ENCODE results near the gene KIF1C.

The KIF1C gene

GRCh38 chr17:4970273-4970672 lies 27.5 kb upstream of the KIF1C start:
- no peak overlapping the region for H3K9ac ChIP-seq (ENCODE audit: low read depth, low read length)
- H3K27me3 ChIP-seq (ENCODE audit: control insufficient read depth, insufficient read depth, low read length) = peaks cover 12% of the 10 kb centered on the region
- H3K36me3 ChIP-seq (ENCODE audit: control insufficient read depth, insufficient read depth, low read length) = peaks cover 18% of the 10 kb centered on the region
- H3K9me3 ChIP-seq (ENCODE audit: control insufficient read depth, insufficient read depth, low read length) = peaks cover 3% of the 10 kb centered on the region; the same call in 1 of the 2 replicates
- no peak overlapping the region for H3K27ac ChIP-seq (ENCODE audit: low read depth, low read length)
- H3K4me3 ChIP-seq (ENCODE audit: low read depth, low read length) = no peak overlapping the region
- H3K4me1 ChIP-seq (ENCODE audit: control insufficient read depth, insufficient read depth, low read length) = peaks cover 12% of the 10 kb centered on the region

GRCh38 chr17:4971826-4972225 lies 25.9 kb upstream of the KIF1C start:
- Histone ChIP-seq H3K9me3 (ENCODE audit: control insufficient read depth, insufficient read depth, low read length) (no peaks in the 10 kb centered on the region), H3K9ac (ENCODE audit: low read depth, low read length) (no peak overlapping the region), H3K27ac (ENCODE audit: low read depth, low read length) (no peak overlapping the region), H3K4me1 (ENCODE audit: control insufficient read depth, insufficient read depth, low read length) (peaks cover 12% of the 10 kb centered on the region), H3K27me3 (ENCODE audit: control insufficient read depth, insufficient read depth, low read length) (peaks cover 17% of the 10 kb centered on the region), H3K4me3 (ENCODE audit: low read depth, low read length) (no peak overlapping the region), H3K36me3 (ENCODE audit: control insufficient read depth, insufficient read depth, low read length) (peaks cover 15% of the 10 kb centered on the region; the same call in 1 of the 2 replicates)

DNA sequence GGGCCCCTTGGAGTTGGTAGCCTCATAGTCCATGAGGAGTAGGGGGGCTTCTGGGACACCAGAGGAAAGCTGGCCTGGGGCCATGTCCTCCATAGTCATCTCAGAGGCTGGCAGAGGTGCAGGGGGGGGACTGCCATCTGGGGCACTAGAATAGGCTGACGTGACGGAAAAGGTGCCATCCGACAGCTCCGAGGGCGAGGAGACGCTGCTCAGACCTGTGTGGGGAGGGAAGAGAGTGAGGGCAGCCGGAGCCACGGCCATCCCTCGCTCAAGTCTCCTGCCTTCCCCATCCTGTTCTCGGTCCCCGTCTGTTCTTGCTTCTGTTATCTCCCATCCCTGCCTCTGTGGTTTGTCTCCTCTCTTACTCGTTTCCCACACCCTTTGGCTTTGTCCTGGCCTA lies 25.4 kb upstream of the KIF1C start:
- Histone ChIP-seq H3K4me3 (ENCODE audit: low read depth, low read length) (no peak overlapping the region), H3K27me3 (ENCODE audit: control insufficient read depth, insufficient read depth, low read length) (peaks cover 17% of the 10 kb centered on the region), H3K9ac (ENCODE audit: low read depth, low read length) (no peak overlapping the region), H3K9me3 (ENCODE audit: control insufficient read depth, insufficient read depth, low read length) (no peaks in the 10 kb centered on the region), H3K27ac (ENCODE audit: low read depth, low read length) (no peak overlapping the region), H3K36me3 (ENCODE audit: control insufficient read depth, insufficient read depth, low read length) (peaks cover 15% of the 10 kb centered on the region; the same call in 1 of the 2 replicates), H3K4me1 (ENCODE audit: control insufficient read depth, insufficient read depth, low read length) (peaks cover 12% of the 10 kb centered on the region)

DNA sequence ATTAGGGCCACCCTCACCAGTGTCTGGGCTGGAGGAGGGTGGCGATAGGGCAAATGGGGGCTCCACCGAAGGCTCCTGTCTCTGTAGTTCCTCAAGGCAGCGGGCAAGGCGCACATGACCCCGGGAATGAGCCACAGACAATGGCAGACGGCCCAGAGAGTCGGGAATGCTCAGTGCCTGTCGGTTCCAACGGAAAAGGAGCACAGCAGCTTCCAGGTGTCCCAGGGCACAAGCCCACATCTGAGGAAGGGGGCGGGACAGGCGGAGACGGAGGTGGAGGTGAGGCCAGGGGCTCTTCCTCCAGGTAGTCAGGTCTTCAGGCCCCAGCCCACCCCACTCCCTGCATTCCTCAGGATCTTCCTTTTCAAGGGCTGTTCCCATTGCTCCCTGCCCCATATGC lies 25.0 kb upstream of the KIF1C start:
- Histone ChIP-seq H3K4me1 (ENCODE audit: control insufficient read depth, insufficient read depth, low read length) (peaks cover 12% of the 10 kb centered on the region), H3K9me3 (ENCODE audit: control insufficient read depth, insufficient read depth, low read length) (no peaks in the 10 kb centered on the region), H3K27me3 (ENCODE audit: control insufficient read depth, insufficient read depth, low read length) (peaks cover 21% of the 10 kb centered on the region), H3K27ac (ENCODE audit: low read depth, low read length) (no peak overlapping the region), H3K36me3 (ENCODE audit: control insufficient read depth, insufficient read depth, low read length) (peaks cover 19% of the 10 kb centered on the region; the same call in 1 of the 2 replicates), H3K4me3 (ENCODE audit: low read depth, low read length) (no peak overlapping the region), H3K9ac (ENCODE audit: low read depth, low read length) (no peak overlapping the region)

DNA sequence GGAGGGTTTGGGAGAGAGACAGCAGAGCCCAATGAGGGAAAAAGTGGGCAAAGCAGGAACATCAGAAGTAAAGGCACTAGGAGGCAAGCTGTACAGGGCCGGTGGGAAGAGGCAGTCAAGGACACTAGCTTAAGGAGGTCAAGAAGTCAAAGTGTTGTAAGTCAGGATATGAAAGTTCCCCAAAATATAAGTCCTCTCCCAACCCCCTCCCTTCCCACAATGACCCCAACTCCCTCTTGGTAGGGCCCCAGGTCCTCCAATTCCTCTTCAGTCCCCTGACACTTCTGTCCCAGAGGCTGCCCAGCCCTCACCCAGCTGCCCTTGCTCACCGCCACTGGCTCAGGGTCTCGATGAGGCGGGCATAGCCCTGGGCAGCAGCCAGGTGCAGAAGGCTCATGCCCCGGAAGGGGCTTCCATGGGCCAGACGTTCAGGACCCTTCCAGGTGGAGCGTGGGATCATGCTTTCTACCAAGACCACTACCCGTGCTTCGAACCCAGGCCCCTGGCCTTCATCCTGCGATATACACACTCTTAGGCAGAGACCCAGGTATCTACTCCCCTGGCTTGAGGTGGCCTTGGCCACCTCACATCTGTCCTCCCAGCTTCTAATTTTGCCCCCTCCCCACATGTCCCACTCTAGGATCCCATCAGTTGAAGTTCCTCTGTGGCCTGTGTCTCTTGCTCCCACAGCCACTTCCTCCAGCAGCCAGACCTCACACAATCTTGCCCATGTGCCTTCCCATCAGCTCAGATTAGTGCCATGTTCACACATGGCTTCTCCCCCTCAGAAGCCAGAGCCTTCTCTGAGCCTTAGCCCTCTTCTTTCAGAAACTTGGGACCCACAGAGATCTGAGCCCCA lies 24.3 kb upstream of the KIF1C start:
- no peaks in the 10 kb centered on the region for H3K9me3 ChIP-seq (ENCODE audit: control insufficient read depth, insufficient read depth, low read length)
- H3K9ac ChIP-seq (ENCODE audit: low read depth, low read length) = no peak overlapping the region
- peaks cover 12% of the 10 kb centered on the region for H3K4me1 ChIP-seq (ENCODE audit: control insufficient read depth, insufficient read depth, low read length)
- peaks cover 24% of the 10 kb centered on the region; the same call in 1 of the 2 replicates for H3K36me3 ChIP-seq (ENCODE audit: control insufficient read depth, insufficient read depth, low read length)
- no peak overlapping the region for H3K27ac ChIP-seq (ENCODE audit: low read depth, low read length)
- H3K4me3 ChIP-seq (ENCODE audit: low read depth, low read length) = no peak overlapping the region
- H3K27me3 ChIP-seq (ENCODE audit: control insufficient read depth, insufficient read depth, low read length) = peaks cover 28% of the 10 kb centered on the region

- peaks cover 24% of the 10 kb centered on the region; the same call in 1 of the 2 replicates for H3K36me3 ChIP-seq (ENCODE audit: control insufficient read depth, insufficient read depth, low read length)
These were observed 23.6 kb upstream of the KIF1C start for GRCh38 chr17:4974115-4974670.

DNA sequence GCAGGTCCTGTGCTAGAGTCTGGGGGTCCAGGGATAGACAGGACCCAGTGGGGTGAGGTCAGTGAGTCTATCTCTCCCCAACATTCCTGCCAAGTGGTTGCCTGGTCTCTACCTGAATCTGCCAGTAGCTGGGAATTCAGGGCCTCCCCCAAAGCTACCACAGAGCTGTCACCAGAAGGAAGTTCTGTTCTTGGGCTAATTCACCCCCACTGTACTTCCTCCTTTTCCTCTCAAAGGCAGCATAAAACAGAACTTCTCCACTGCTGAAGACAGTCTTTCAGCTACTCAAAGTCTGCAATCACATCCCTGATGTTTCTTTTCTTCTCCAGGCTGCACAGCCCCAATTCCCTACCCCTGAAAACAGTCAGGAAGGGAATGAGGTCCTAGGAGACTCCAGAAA lies 19.0 kb upstream of the KIF1C start:
- H3K36me3 ChIP-seq (ENCODE audit: control insufficient read depth, insufficient read depth, low read length) = peaks cover 18% of the 10 kb centered on the region; the same call in 1 of the 2 replicates
- peaks cover 31% of the 10 kb centered on the region for H3K27me3 ChIP-seq (ENCODE audit: control insufficient read depth, insufficient read depth, low read length)
- no peaks in the 10 kb centered on the region for H3K9me3 ChIP-seq (ENCODE audit: control insufficient read depth, insufficient read depth, low read length)
- H3K4me1 ChIP-seq (ENCODE audit: control insufficient read depth, insufficient read depth, low read length) = peaks cover 4% of the 10 kb centered on the region; the same call in 1 of the 2 replicates
- H3K9ac ChIP-seq (ENCODE audit: low read depth, low read length) = no peak overlapping the region
- no peak overlapping the region for H3K4me3 ChIP-seq (ENCODE audit: low read depth, low read length)
- H3K27ac ChIP-seq (ENCODE audit: low read depth, low read length) = no peak overlapping the region

More at GRCh38 chr17:4974115-4974670, 23.6 kb upstream of the KIF1C start:
- no peaks in the 10 kb centered on the region for H3K9me3 ChIP-seq (ENCODE audit: control insufficient read depth, insufficient read depth, low read length)
- peaks cover 6% of the 10 kb centered on the region for H3K4me1 ChIP-seq (ENCODE audit: control insufficient read depth, insufficient read depth, low read length)
- peaks cover 31% of the 10 kb centered on the region for H3K27me3 ChIP-seq (ENCODE audit: control insufficient read depth, insufficient read depth, low read length)
- no peak overlapping the region for H3K4me3 ChIP-seq (ENCODE audit: low read depth, low read length)
- H3K9ac ChIP-seq (ENCODE audit: low read depth, low read length) = no peak overlapping the region
- no peak overlapping the region for H3K27ac ChIP-seq (ENCODE audit: low read depth, low read length)

- Histone ChIP-seq H3K36me3 (ENCODE audit: control insufficient read depth, insufficient read depth, low read length) (peaks cover 18% of the 10 kb centered on the region; the same call in 1 of the 2 replicates), H3K4me1 (ENCODE audit: control insufficient read depth, insufficient read depth, low read length) (peaks cover 4% of the 10 kb centered on the region; the same call in 1 of the 2 replicates), H3K4me3 (ENCODE audit: low read depth, low read length) (no peak overlapping the region), H3K9me3 (ENCODE audit: control insufficient read depth, insufficient read depth, low read length) (no peaks in the 10 kb centered on the region), H3K27ac (ENCODE audit: low read depth, low read length) (no peak overlapping the region), H3K9ac (ENCODE audit: low read depth, low read length) (no peak overlapping the region), H3K27me3 (ENCODE audit: control insufficient read depth, insufficient read depth, low read length) (peaks cover 14% of the 10 kb centered on the region; the same call in 1 of the 2 replicates)
These were observed 17.0 kb upstream of the KIF1C start for GRCh38 chr17:4980644-4981216.

DNA sequence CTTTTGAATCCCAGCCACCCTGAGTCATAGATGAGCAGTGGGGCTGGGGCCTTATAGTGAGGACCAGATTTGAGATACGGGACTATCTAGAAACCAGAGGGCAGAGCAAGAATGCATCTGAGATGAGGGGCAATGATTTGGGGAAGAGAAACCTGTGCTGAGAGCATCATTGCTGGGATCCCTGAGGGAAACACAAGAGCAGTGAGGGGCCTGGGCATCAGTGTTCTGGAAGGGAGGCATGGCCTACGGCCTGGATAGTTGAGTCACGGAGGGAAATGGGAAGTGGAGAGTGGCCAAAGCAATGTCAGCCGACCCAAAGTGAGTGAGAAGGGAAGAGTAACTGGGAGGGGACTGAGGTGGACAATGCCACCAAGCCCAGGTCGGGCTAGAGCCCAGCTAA lies 15.4 kb upstream of the KIF1C start:
- H3K27me3 ChIP-seq (ENCODE audit: control insufficient read depth, insufficient read depth, low read length) = peaks cover 14% of the 10 kb centered on the region; the same call in 1 of the 2 replicates

GRCh38 chr17:4986403-4986802 lies 11.3 kb upstream of the KIF1C start:
- Histone ChIP-seq H3K4me1 (ENCODE audit: control insufficient read depth, insufficient read depth, low read length) (peaks cover 14% of the 10 kb centered on the region), H3K4me3 (ENCODE audit: low read depth, low read length) (peak overlapping the region; percentile 77), H3K9me3 (ENCODE audit: control insufficient read depth, insufficient read depth, low read length) (no peaks in the 10 kb centered on the region), H3K36me3 (ENCODE audit: control insufficient read depth, insufficient read depth, low read length) (peaks cover 11% of the 10 kb centered on the region; the same call in 1 of the 2 replicates), H3K27ac (ENCODE audit: low read depth, low read length) (no peak overlapping the region), H3K27me3 (ENCODE audit: control insufficient read depth, insufficient read depth, low read length) (peaks cover 2% of the 10 kb centered on the region; the same call in 1 of the 2 replicates), H3K9ac (ENCODE audit: low read depth, low read length) (no peak overlapping the region)

More for the DNA sequence above, 15.4 kb upstream of the KIF1C start:
- Histone ChIP-seq H3K27ac (ENCODE audit: low read depth, low read length) (no peak overlapping the region), H3K9ac (ENCODE audit: low read depth, low read length) (no peak overlapping the region), H3K4me1 (ENCODE audit: control insufficient read depth, insufficient read depth, low read length) (peaks cover 8% of the 10 kb centered on the region), H3K9me3 (ENCODE audit: control insufficient read depth, insufficient read depth, low read length) (no peaks in the 10 kb centered on the region), H3K36me3 (ENCODE audit: control insufficient read depth, insufficient read depth, low read length) (peaks cover 18% of the 10 kb centered on the region; the same call in 1 of the 2 replicates), H3K4me3 (ENCODE audit: low read depth, low read length) (no peak overlapping the region)
